Keratinocyte (primary cell): ENCODE measurements around the gene PLAA. TPM values are rescaled to one million over a fixed set of nuclear protein-coding genes. Genes with fewer than 3 reads are reported as not detected.
"Not testable (repeated sequence)": the region's sequence is repeated elsewhere in the genome, so short reads cannot be mapped to it uniquely, and the experiment has no call there.

ENCODE experiments used
- DNase-seq: peaks from one replicate; pipeline ENCODE4 v3.0.0-alpha.2; 2011; ENCODE audit warnings: low read depth, missing footprints, low spot score
- FAIRE-seq: peaks from 2 replicates; lab custom pipeline; 2011; peaks lifted over from hg19 to GRCh38; lab: Jason Lieb, UNC
- H2AFZ ChIP-seq: 2 replicates; pipeline ENCODE4 v1.6.0; 2012; ENCODE audit warnings: low read length, control low read depth, inconsistent platforms; ENCODE audit not compliant: control insufficient read depth
- H3K27ac ChIP-seq: 2 replicates; pipeline ENCODE4 v1.5.1; 2011; ENCODE audit warnings: low read length; ENCODE audit not compliant: control insufficient read depth, insufficient read depth
- H3K27me3 ChIP-seq: 3 replicates; pipeline ENCODE4 v1.6.0; 2011; ENCODE audit warnings: low read length; ENCODE audit not compliant: control insufficient read depth, insufficient read depth; ENCODE audit errors: extremely low read depth
- H3K36me3 ChIP-seq, 2 experiments: 2 replicates in 1 of 2; 3 replicates in 1 of 2; pipeline ENCODE4 v1.5.1; 2011; ENCODE audit warnings: low read length in 2 of 2, mild to moderate bottlenecking in 1 of 2; ENCODE audit not compliant: control insufficient read depth in 2 of 2, insufficient read depth in 2 of 2; ENCODE audit errors: extremely low read depth in 1 of 2
- H3K4me1 ChIP-seq: 3 replicates; pipeline ENCODE4 v1.5.1; 2011; ENCODE audit warnings: low read length; ENCODE audit not compliant: control insufficient read depth, insufficient read depth; ENCODE audit errors: extremely low read depth
- H3K4me2 ChIP-seq: 3 replicates; pipeline ENCODE4 v1.6.0; 2011; ENCODE audit warnings: low read depth, low read length; ENCODE audit not compliant: control insufficient read depth, insufficient read depth; ENCODE audit errors: extremely low read depth
- H3K4me3 ChIP-seq, 3 experiments: fragments of 200-600 bp in 1 of 3; sonication (generic) in 1 of 3; 2 replicates in 2 of 3; 3 replicates in 1 of 3; pipeline ENCODE4 v1.5.1; 2011 to 2016; ENCODE audit warnings: low read length in 3 of 3, mild to moderate bottlenecking in 3 of 3, control low read depth in 2 of 3, inconsistent platforms in 1 of 3, low read depth in 1 of 3, mixed read lengths in 1 of 3, mixed run types in 1 of 3, moderate library complexity in 1 of 3; ENCODE audit not compliant: control insufficient read depth in 2 of 3, insufficient read depth in 2 of 3; ENCODE audit errors: extremely low read depth in 1 of 3
- H3K79me2 ChIP-seq: 2 replicates; pipeline ENCODE4 v1.6.0; 2012; ENCODE audit warnings: low read length; ENCODE audit not compliant: control insufficient read depth, insufficient read depth
- H3K9ac ChIP-seq: 3 replicates; pipeline ENCODE4 v1.6.0; 2011; ENCODE audit warnings: low read length; ENCODE audit not compliant: control insufficient read depth, insufficient read depth; ENCODE audit errors: extremely low read depth
- H3K9me1 ChIP-seq: 3 replicates; pipeline ENCODE4 v1.6.0; 2011; ENCODE audit warnings: low read length; ENCODE audit not compliant: control insufficient read depth, insufficient read depth; ENCODE audit errors: extremely low read depth
- H3K9me3 ChIP-seq: 2 replicates; pipeline ENCODE4 v1.5.1; 2012; ENCODE audit warnings: low read depth, low read length; ENCODE audit not compliant: control insufficient read depth
- H4K20me1 ChIP-seq: 3 replicates; pipeline ENCODE4 v1.6.0; 2011; ENCODE audit warnings: low read length; ENCODE audit not compliant: control insufficient read depth, insufficient read depth; ENCODE audit errors: extremely low read depth
- EZH2 ChIP-seq: IDR thresholded peaks from one replicate; pipeline ENCODE4 v1.6.1; 2012; ENCODE audit warnings: inconsistent platforms, mild to moderate bottlenecking, low read length, moderate library complexity
- dilution Hi-C: fragments of 300-500 bp; cut with MboI; formaldehyde crosslinking; loops from one replicate; pipeline ENCODE4 v1.7.0; 2020; ENCODE audit warnings: low sequenced_read_pairs; ENCODE audit not compliant: extremely low pct_ligation_motif_present
- polyA plus RNA-seq, 5 experiments: library from polyadenylated mRNA; depleted of rRNA in 3 of 5; stranded (reverse) in 3 of 5; stranded (forward) in 1 of 5; unstranded in 1 of 5; fragments of >200 nt; gene quantifications; 1 replicate in 1 of 5; 2 replicates in 3 of 5; 3 replicates in 1 of 5; pipeline versions ENCODE4 v1.2.1 to v1.2.3, GENCODE V29; 2011 to 2012; ENCODE audit warnings: missing spikeins in 2 of 5, low read depth in 1 of 5, low replicate concordance in 1 of 5
- TF ChIP-seq, protein P1 (sequence below), 3 experiments: IDR thresholded peaks in 1 of 3; conservative IDR thresholded peaks in 1 of 3; optimal IDR thresholded peaks in 1 of 3; 2 replicates in 2 of 3; 3 replicates in 1 of 3; pipeline versions ENCODE3 to v1.5.1; 2011; ENCODE audit warnings: low read length in 3 of 3, mild to moderate bottlenecking in 3 of 3, moderate library complexity in 2 of 3, control low read depth in 1 of 3, inconsistent platforms in 1 of 3; ENCODE audit not compliant: insufficient read depth in 2 of 3; ENCODE audit errors: extremely low read depth in 1 of 3

Gene PLAA
- polyA plus RNA-seq, 1 donor (not counting 4 experiments of a cell fraction or from before 2014, with no cell fraction given), result 30.3 TPM

DNA sequence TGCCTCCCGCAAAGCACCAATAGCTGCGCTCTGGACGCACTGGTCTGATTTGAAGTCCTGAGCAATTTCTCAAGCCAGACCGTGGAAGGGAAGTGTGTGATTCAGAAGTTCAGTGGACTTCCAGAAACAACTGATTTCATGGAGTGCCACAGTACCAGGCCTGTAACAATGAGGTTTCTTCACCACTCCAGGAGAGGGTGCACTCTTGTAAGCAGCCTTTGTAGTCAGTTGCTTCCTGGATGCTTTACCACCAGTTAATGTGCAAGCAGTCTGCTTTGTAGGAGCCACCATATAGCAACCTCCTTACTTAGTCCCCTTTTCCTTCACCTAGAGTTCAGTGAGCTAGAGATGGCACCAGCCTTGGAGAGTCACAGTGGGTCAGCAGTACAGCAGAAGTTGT is 66.8 kb downstream of the PLAA start:
- DNase-seq (no peak), FAIRE-seq (no peak)
- peaks cover 4 to 5% of the 10 kb centered on the region in 2 experiments for H3K36me3 ChIP-seq
- H3K4me1 ChIP-seq, result no peaks in the 10 kb centered on the region
- no peak overlapping the region for H2AFZ ChIP-seq
- no peak for TF ChIP-seq EZH2
- TF ChIP-seq, protein P1, sequence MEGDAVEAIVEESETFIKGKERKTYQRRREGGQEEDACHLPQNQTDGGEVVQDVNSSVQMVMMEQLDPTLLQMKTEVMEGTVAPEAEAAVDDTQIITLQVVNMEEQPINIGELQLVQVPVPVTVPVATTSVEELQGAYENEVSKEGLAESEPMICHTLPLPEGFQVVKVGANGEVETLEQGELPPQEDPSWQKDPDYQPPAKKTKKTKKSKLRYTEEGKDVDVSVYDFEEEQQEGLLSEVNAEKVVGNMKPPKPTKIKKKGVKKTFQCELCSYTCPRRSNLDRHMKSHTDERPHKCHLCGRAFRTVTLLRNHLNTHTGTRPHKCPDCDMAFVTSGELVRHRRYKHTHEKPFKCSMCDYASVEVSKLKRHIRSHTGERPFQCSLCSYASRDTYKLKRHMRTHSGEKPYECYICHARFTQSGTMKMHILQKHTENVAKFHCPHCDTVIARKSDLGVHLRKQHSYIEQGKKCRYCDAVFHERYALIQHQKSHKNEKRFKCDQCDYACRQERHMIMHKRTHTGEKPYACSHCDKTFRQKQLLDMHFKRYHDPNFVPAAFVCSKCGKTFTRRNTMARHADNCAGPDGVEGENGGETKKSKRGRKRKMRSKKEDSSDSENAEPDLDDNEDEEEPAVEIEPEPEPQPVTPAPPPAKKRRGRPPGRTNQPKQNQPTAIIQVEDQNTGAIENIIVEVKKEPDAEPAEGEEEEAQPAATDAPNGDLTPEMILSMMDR (optimal IDR thresholded peaks at IDR 0.05 in 1 of 3, IDR thresholded peaks at IDR 0.05 in 1 of 3, conservative IDR thresholded peaks at IDR 0.05 in 1 of 3; ENCODE audit: extremely low read depth in 1 of 3, insufficient read depth in 2 of 3, low read length in 3 of 3), result no peak
- H3K4me3 ChIP-seq, result no peak overlapping the region
- no peak overlapping the region for H3K27ac ChIP-seq
- H3K27me3 ChIP-seq, result no peaks in the 10 kb centered on the region
- H4K20me1 ChIP-seq, result no peaks in the 10 kb centered on the region
- H3K9ac ChIP-seq, result no peak overlapping the region
- no peaks in the 10 kb centered on the region for H3K79me2 ChIP-seq
- peaks cover 4% of the 10 kb centered on the region for H3K9me3 ChIP-seq
- dilution Hi-C loops, result no loop called here
- H3K9me1 ChIP-seq, result no peaks in the 10 kb centered on the region
- no peak overlapping the region for H3K4me2 ChIP-seq

DNA sequence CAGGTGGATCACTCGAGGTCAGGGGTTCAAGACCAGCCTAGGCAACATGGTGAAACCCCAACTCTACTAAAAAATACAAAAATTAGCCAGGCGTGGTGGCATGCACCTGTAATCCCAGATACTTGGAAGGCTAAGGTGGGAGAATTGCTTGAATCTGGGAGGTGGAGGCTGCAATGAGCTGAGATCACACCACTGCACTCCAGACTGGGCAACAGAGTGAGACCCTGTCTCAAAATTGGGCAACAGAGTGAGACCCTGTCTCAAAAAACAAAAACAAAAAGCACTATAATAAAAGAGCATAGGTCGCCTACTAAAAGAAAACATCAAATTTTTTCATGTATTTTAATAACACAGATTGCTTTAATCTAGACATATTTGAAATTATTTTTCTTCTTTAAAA is 71.9 kb downstream of the PLAA start:
- DNase-seq, H3K79me2 ChIP-seq, H4K20me1 ChIP-seq, H2AFZ ChIP-seq, H3K27ac ChIP-seq, H3K27me3 ChIP-seq, H3K4me2 ChIP-seq, H3K9ac ChIP-seq, FAIRE-seq, H3K36me3 ChIP-seq, H3K9me1 ChIP-seq, H3K4me3 ChIP-seq, H3K4me1 ChIP-seq, dilution Hi-C loops, H3K9me3 ChIP-seq: not testable (repeated sequence)

DNA sequence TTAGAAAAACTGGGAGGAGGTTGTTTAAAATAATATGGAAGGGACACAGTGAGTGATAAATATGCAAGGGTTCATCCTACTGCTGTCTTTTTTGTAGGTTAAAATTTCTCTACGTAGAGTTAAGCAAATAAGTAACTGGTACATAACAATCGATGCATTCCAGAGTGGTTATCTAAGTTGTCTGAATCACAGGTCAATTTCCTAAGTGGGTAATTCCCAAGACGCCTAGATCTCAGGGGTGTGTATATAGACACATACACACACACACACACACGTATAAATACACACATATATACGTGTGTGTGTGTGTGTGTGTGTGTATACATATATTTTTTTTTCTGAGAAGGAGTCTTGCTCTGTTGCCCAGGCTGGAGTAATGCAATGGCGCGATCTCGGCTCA is 76.8 kb downstream of the PLAA start:
- dilution Hi-C loops, result no loop called here
- Histone ChIP-seq H3K4me2 (no peak overlapping the region), H3K4me1 (no peaks in the 10 kb centered on the region), H3K36me3 (peaks cover 0 to 1% of the 10 kb centered on the region in 2 experiments), H3K27ac (no peak overlapping the region), H3K9ac (no peak overlapping the region), H4K20me1 (no peaks in the 10 kb centered on the region), H3K9me3 (no peaks in the 10 kb centered on the region), H3K27me3 (no peaks in the 10 kb centered on the region), H3K4me3 (no peak overlapping the region), H3K9me1 (no peaks in the 10 kb centered on the region), H3K79me2 (no peaks in the 10 kb centered on the region), H2AFZ (no peak overlapping the region)
- TF ChIP-seq, protein P1 (optimal IDR thresholded peaks at IDR 0.05 in 1 of 3, IDR thresholded peaks at IDR 0.05 in 1 of 3, conservative IDR thresholded peaks at IDR 0.05 in 1 of 3; ENCODE audit: extremely low read depth in 1 of 3, insufficient read depth in 2 of 3, low read length in 3 of 3), result no peak
- TF ChIP-seq EZH2, result no peak
- DNase-seq, result no peak
- no peak for FAIRE-seq
